DMS114 treated with DMSO at 0.1 percent for 48 hours (cell line): Measurements from ENCODE around the gene CFAP74.
A peak's percentile ranks its signal among the peaks of the same experiment; 100 is the strongest.
"Not testable (repeated sequence)": the region's sequence is repeated elsewhere in the genome, so short reads cannot be mapped to it uniquely, and the experiment has no call there.

Source experiments
- DNase-seq: peaks from one replicate; lab custom pipeline; 2025; ENCODE audit not compliant: unreplicated experiment; lab: John Stamatoyannopoulos, UW

The CFAP74 gene

GRCh38 chr1:1900883-1901640 is 102.5 kb downstream of the CFAP74 start:
- DNase-seq: no peak

- no peak for DNase-seq
Measured at GRCh38 chr1:1899967-1900327, 103.6 kb downstream of the CFAP74 start.

GRCh38 chr1:1899266-1899966 is 104.2 kb downstream of the CFAP74 start:
- no peak for DNase-seq

- DNase-seq: no peak
Measured at GRCh38 chr1:1898246-1898933, 105.2 kb downstream of the CFAP74 start.

GRCh38 chr1:1895456-1896336 is 107.9 kb downstream of the CFAP74 start:
- no peak for DNase-seq

- DNase-seq: no peak
Measured at GRCh38 chr1:1895060-1895418, 108.5 kb downstream of the CFAP74 start.

- DNase-seq: no peak
Measured at GRCh38 chr1:1894354-1895059, 109.1 kb downstream of the CFAP74 start.

GRCh38 chr1:1893997-1894353 is 109.6 kb downstream of the CFAP74 start:
- no peak for DNase-seq

- no peak for DNase-seq
Measured at GRCh38 chr1:1893291-1893985, 110.1 kb downstream of the CFAP74 start.

- DNase-seq: no peak
Measured at GRCh38 chr1:1892763-1893120, 110.8 kb downstream of the CFAP74 start.

GRCh38 chr1:1892079-1892762 is 111.4 kb downstream of the CFAP74 start:
- DNase-seq: no peak

GRCh38 chr1:1891349-1892078 is 112.1 kb downstream of the CFAP74 start:
- peak; percentile 42 for DNase-seq

GRCh38 chr1:1890506-1891348 is 112.9 kb downstream of the CFAP74 start, which contains the start of gene GNB1:
TSS of gene GNB1 (minus strand) at chr1:1891087. CDS start at chr1:1825453, 65,634 bp downstream.
- DNase-seq: peak; percentile 71

GRCh38 chr1:1889847-1890505 is 113.6 kb downstream of the CFAP74 start:
- no peak for DNase-seq

- no peak for DNase-seq
Measured at GRCh38 chr1:1889090-1889750, 114.4 kb downstream of the CFAP74 start.

GRCh38 chr1:1883890-1884289 is 119.7 kb downstream of the CFAP74 start:
- not testable (repeated sequence) for DNase-seq
